ENCODE results near the gene IFNLR1. TPM values are rescaled to one million over a fixed set of nuclear protein-coding genes. Genes with fewer than 3 reads are reported as not detected.

IFNLR1 gene
- total and polyA plus RNA-seq, 2 of the 8 experiments (the other 6 are each of a cell fraction or from before 2014, with no cell fraction given): 6.8 to 10.1 TPM

DNA sequence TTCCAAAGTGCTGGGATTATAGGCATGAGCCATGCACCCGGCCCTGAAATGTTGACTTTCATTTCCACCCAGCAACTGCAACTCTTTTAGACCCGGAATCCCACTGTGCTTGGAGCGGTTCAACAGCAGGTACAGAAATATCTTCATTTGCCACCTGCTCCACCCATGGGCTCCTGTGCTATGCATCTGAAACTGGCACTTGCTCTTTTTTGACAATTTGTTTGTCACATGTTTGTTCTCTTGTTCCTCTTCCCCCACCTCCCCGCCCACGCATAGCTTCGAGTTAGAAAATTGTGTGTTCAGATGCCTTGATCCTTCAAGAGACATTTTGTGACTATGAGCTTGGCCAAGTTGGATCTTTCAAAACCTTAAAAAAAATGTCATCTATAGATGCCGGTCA lies 2.4 kb upstream of the IFNLR1 start:
- ChIA-PET POLR2A (ENCODE audit: partially characterized antibody) (interaction anchor here (7.9 kb wide), 1 partner anchor 37 kb away, joined by 82 read pairs; no protein-coding TSS in a partner anchor), CTCF (ENCODE audit: partially characterized antibody) (interaction anchor here (0.6 to 19.0 kb wide), 4 partner anchors 11 to 205 kb away, joined by 4 to 465 read pairs (median 57); no protein-coding TSS in a partner anchor)
- Histone ChIP-seq H4K5ac (ENCODE audit: insufficient read length, low read depth, low read length) (no peak overlapping the region), H4K91ac (replicated peaks; ENCODE audit: insufficient read length, low read length) (no peak overlapping the region), H2BK120ac (replicated peaks; ENCODE audit: low read depth, low read length) (no peak overlapping the region), H2AK5ac (ENCODE audit: low read depth, low read length) (no peak overlapping the region), H2BK5ac (ENCODE audit: low read depth, low read length) (no peak overlapping the region), H3K56ac (replicated peaks; ENCODE audit: insufficient read length, low read depth, low read length) (no peak overlapping the region), H3K36me3 (ENCODE audit: control insufficient read depth in 2 of 4, insufficient read depth in 4 of 4, low read length in 3 of 4) (no peaks in the 10 kb centered on the region), H2BK15ac (ENCODE audit: low read length) (no peak overlapping the region), H4K8ac (ENCODE audit: extremely low read depth, insufficient read depth, low read length) (no peak overlapping the region), H3K9me3 (ENCODE audit: insufficient read depth in 2 of 2, low read depth in 1 of 2, low read length in 1 of 2) (no peaks in the 10 kb centered on the region), H3K4me3 (ENCODE audit: extremely low read depth in 1 of 4, insufficient read depth in 2 of 4, low read depth in 3 of 4, low read length in 4 of 4) (no peak overlapping the region), H2AFZ (ENCODE audit: low read length) (no peak overlapping the region), H3K27me3 (replicated peaks in 1 of 4; ENCODE audit: control insufficient read depth in 3 of 4, extremely low read depth in 1 of 4, insufficient read depth in 3 of 4, low read length in 3 of 4) (no peaks in the 10 kb centered on the region; a peak in 1 of 7 replicates), H4K20me1 (replicated peaks in 1 of 2; ENCODE audit: control insufficient read depth in 1 of 2, insufficient read depth in 2 of 2, low read length in 2 of 2) (no peaks in the 10 kb centered on the region), H3K18ac (ENCODE audit: extremely low read depth, low read length) (no peak overlapping the region), H3K79me1 (ENCODE audit: low read depth, low read length) (peaks cover 2% of the 10 kb centered on the region; the same call in 1 of the 2 replicates), H3K9ac (replicated peaks in 1 of 4; ENCODE audit: extremely low read depth in 1 of 4, low read depth in 3 of 4, low read length in 3 of 4) (no peak overlapping the region), H3K4me2 (ENCODE audit: insufficient read depth in 1 of 2, low read depth in 2 of 2, low read length in 2 of 2) (no peak overlapping the region), H3K23ac (ENCODE audit: insufficient read length) (no peak overlapping the region), H3K14ac (ENCODE audit: insufficient read length) (no peak overlapping the region), H3K27ac (ENCODE audit: low read depth, low read length) (no peak overlapping the region), H3K79me2 (ENCODE audit: control insufficient read depth in 1 of 2, insufficient read depth in 2 of 2, low read length in 2 of 2) (peaks cover 0 to under 1% of the 10 kb centered on the region in 2 experiments; a peak in 1 of 4 replicates), H2BK12ac (ENCODE audit: low read depth, low read length) (no peak overlapping the region), H3K23me2 (ENCODE audit: low read depth, low read length) (peaks cover 10% of the 10 kb centered on the region), H2BK20ac (ENCODE audit: low read length) (no peak overlapping the region), H3K4me1 (replicated peaks in 1 of 4; ENCODE audit: control insufficient read depth in 3 of 4, insufficient read depth in 4 of 4, low read length in 3 of 4) (peaks cover 0 to 3% (median 3%) of the 10 kb centered on the region in 4 experiments; a peak in 2 of 7 replicates), H3K4ac (replicated peaks; ENCODE audit: insufficient read length, low read depth, low read length) (no peak overlapping the region)
- FAIRE-seq (no peak), DNase-seq (ENCODE audit: low read depth in 1 of 2, low spot score in 2 of 2) (no peak)
- no peak for TF ChIP-seq TEAD4 (IDR thresholded peaks at IDR 0.05; ENCODE audit: low read depth, low read length)
- no peak for TF ChIP-seq SIX5 (IDR thresholded peaks at IDR 0.05; ENCODE audit: low read depth, low read length)
- TF ChIP-seq CREB1 (IDR thresholded peaks at IDR 0.05): no peak
- no peak for TF ChIP-seq SIRT6 (IDR thresholded peaks at IDR 0.05; ENCODE audit: low read length)
- no peak for TF ChIP-seq KDM4A (IDR thresholded peaks at IDR 0.05; ENCODE audit: low read depth, low read length, severe bottlenecking)
- TF ChIP-seq CTBP2 (IDR thresholded peaks at IDR 0.05; ENCODE audit: borderline replicate concordance, insufficient read depth, insufficient read length, low read length): no peak
- WGBS, 2 experiments (ENCODE audit: extremely low coverage in 1 of 2, insufficient coverage in 1 of 2, insufficient read length in 1 of 2, insufficient replicate concordance in 2 of 2, low coverage in 1 of 2, low lambda C conversion rate in 2 of 2, missing lambda C conversion rate in 1 of 2): 88% methylated on average over 7 of the region's 7 CpGs; no CpG with 5 or more reads in 1 of the 2 experiments

Measured in H1 (cell line).